Ishikawa (cell line): ENCODE results near the gene NRXN3.

ENCODE experiments used
- CEBPB ChIP-seq: IDR thresholded peaks from 2 replicates; pipeline ENCODE4 v1.6.1; 2012
- CREB1 ChIP-seq: IDR thresholded peaks from 2 replicates; pipeline ENCODE4 v1.6.1; 2012; ENCODE audit warnings: low read depth
- EGR1 ChIP-seq: IDR thresholded peaks from 2 replicates; pipeline ENCODE4 v1.6.1; 2012
- EP300 ChIP-seq: IDR thresholded peaks from 2 replicates; pipeline ENCODE4 v1.6.1; 2012; ENCODE audit warnings: borderline replicate concordance
- FOXM1 ChIP-seq: IDR thresholded peaks from 2 replicates; pipeline ENCODE4 v1.6.1; 2012; ENCODE audit warnings: low read depth, borderline replicate concordance
- NFIC ChIP-seq: IDR thresholded peaks from 2 replicates; pipeline ENCODE4 v1.6.1; 2012
- RAD21 ChIP-seq: IDR thresholded peaks from 2 replicates; pipeline ENCODE4 v1.6.1; 2012; ENCODE audit warnings: low read depth
- TAF1 ChIP-seq: IDR thresholded peaks from 2 replicates; pipeline ENCODE4 v1.6.1; 2012; ENCODE audit warnings: low read depth, mild to moderate bottlenecking
- TCF12 ChIP-seq: IDR thresholded peaks from 2 replicates; pipeline ENCODE4 v1.6.1; 2012; ENCODE audit warnings: low read depth
- TEAD4 ChIP-seq: IDR thresholded peaks from 2 replicates; pipeline ENCODE4 v1.6.1; 2012
- USF1 ChIP-seq: IDR thresholded peaks from 2 replicates; pipeline ENCODE4 v1.6.1; 2012
- YY1 ChIP-seq: IDR thresholded peaks from 2 replicates; pipeline ENCODE4 v1.6.1; 2012; ENCODE audit warnings: low read depth
- ZBTB7A ChIP-seq: IDR thresholded peaks from 2 replicates; pipeline ENCODE4 v1.6.1; 2012; ENCODE audit warnings: low read depth
- TF ChIP-seq, protein P1 (sequence below): IDR thresholded peaks from 2 replicates; pipeline ENCODE4 v1.6.1; 2012; ENCODE audit warnings: low read depth, mild to moderate bottlenecking
- TF ChIP-seq, protein P2 (sequence below): IDR thresholded peaks from 2 replicates; pipeline ENCODE4 v1.6.1; 2012

Gene NRXN3

DNA sequence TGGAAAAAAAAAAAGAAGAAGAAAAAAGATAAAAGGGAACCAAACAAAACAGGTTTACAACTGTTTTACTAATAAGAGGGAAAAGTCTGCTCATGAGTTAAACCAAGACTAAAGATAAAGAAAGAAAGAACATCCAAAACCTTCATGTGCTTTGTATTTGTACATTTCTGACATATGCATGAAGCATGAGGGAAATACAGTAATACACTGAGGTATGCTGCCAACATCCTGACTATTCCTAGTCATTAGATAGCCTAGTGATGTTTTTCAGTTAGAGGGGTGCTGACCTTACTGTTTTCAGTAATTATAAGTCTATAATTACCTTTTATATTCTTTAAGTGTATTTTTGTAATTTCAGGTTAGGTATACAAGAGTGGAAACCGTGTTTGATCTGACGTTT lies 1247.8 kb downstream of the NRXN3 start:
- TF ChIP-seq, protein P1, sequence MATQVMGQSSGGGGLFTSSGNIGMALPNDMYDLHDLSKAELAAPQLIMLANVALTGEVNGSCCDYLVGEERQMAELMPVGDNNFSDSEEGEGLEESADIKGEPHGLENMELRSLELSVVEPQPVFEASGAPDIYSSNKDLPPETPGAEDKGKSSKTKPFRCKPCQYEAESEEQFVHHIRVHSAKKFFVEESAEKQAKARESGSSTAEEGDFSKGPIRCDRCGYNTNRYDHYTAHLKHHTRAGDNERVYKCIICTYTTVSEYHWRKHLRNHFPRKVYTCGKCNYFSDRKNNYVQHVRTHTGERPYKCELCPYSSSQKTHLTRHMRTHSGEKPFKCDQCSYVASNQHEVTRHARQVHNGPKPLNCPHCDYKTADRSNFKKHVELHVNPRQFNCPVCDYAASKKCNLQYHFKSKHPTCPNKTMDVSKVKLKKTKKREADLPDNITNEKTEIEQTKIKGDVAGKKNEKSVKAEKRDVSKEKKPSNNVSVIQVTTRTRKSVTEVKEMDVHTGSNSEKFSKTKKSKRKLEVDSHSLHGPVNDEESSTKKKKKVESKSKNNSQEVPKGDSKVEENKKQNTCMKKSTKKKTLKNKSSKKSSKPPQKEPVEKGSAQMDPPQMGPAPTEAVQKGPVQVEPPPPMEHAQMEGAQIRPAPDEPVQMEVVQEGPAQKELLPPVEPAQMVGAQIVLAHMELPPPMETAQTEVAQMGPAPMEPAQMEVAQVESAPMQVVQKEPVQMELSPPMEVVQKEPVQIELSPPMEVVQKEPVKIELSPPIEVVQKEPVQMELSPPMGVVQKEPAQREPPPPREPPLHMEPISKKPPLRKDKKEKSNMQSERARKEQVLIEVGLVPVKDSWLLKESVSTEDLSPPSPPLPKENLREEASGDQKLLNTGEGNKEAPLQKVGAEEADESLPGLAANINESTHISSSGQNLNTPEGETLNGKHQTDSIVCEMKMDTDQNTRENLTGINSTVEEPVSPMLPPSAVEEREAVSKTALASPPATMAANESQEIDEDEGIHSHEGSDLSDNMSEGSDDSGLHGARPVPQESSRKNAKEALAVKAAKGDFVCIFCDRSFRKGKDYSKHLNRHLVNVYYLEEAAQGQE: no peak
- TF ChIP-seq TCF12 (no peak), TEAD4 (no peak), ZBTB7A (no peak), CEBPB (no peak), EP300 (no peak), TAF1 (no peak)

- TF ChIP-seq TCF12: no peak
- no peak for TF ChIP-seq RAD21
- TF ChIP-seq YY1: no peak
These were observed 1248.7 kb downstream of the NRXN3 start for GRCh38 chr14:79418649-79419415.

- TF ChIP-seq TCF12 (no peak), NFIC (no peak), USF1 (no peak), YY1 (no peak), FOXM1 (no peak), CREB1 (no peak), EP300 (no peak), EGR1 (no peak), ZBTB7A (no peak), TEAD4 (no peak), RAD21 (no peak), CEBPB (no peak), TAF1 (no peak)
- TF ChIP-seq, protein P2, sequence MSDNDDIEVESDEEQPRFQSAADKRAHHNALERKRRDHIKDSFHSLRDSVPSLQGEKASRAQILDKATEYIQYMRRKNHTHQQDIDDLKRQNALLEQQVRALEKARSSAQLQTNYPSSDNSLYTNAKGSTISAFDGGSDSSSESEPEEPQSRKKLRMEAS: no peak
- TF ChIP-seq, protein P1: no peak
These were observed 1249.6 kb downstream of the NRXN3 start for GRCh38 chr14:79419571-79420327.

GRCh38 chr14:79420725-79421124 lies 1250.6 kb downstream of the NRXN3 start:
- no peak for TF ChIP-seq TEAD4
- no peak for TF ChIP-seq EGR1
- no peak for TF ChIP-seq YY1
- no peak for TF ChIP-seq NFIC
- no peak for TF ChIP-seq CREB1
- no peak for TF ChIP-seq ZBTB7A
- TF ChIP-seq FOXM1: no peak
- no peak for TF ChIP-seq RAD21
- no peak for TF ChIP-seq TAF1
- TF ChIP-seq USF1: no peak
- TF ChIP-seq, protein P1: no peak
- no peak for TF ChIP-seq CEBPB
- TF ChIP-seq TCF12: no peak
- TF ChIP-seq EP300: no peak
- TF ChIP-seq, protein P2: no peak
